GM21381 (cell line): Measurements from ENCODE around the gene METTL27.
"Not testable (repeated sequence)": the region's sequence is repeated elsewhere in the genome, so short reads cannot be mapped to it uniquely, and the experiment has no call there.

Experiments used
- ATAC-seq: cut with Tn5 transposase; IDR thresholded peaks from one replicate; pipeline ENCODE4 v1.9.1; 2021; ENCODE audit warnings: mild to moderate bottlenecking, moderate library complexity; ENCODE audit not compliant: unreplicated experiment

The METTL27 gene

GRCh38 chr7:73869011-73869798 lies 26.9 kb upstream of the METTL27 start:
- no peak for ATAC-seq

DNA sequence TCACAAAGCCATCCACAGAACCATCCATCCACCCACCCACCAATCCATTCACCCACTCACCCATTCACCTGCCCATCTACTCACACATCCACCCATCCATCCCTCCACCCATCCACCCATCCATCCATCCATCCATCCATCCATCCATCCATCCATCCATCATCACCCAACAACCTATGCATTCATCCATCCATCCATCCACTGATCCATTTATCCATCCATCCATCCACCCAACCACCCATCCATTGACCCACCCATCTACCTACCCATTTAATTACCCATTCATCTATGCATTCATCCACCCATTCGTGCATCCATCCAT lies 24.1 kb upstream of the METTL27 start:
- ATAC-seq, result no peak

DNA sequence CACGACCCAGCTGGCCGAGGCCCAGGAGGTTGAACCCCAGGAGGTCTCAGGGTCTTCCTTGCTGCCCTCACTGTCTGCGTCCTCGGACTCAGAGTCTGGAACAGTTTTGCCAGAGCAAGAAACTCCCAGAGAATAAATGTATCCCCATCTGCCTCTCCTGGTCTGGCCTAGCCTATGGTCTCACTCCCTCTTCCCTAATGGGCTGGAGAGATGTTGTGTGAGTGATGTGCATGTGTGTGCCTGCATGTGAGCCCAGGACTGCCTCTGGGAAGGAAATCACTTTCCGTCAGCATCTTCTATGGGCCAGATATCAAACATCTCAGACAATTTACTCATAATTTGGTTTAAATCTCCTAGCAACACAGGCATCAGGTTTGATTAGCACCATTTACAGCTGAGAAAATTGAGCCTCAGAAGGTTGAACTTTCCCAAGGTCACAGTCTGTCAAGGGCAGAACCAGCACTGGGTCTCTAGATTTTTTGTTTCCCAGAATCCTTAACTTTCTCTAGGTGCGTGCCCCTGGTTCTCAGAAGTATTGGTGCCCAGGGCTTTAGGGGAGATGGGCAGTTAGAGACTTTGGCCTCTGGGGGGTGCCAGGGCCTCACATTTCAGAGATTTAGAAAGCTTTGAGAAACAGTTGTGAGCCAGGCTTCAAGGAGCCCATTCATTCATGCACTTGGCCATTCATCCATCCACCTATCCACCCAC lies 23.6 kb upstream of the METTL27 start:
- no peak for ATAC-seq

GRCh38 chr7:73864981-73865711 lies 22.8 kb upstream of the METTL27 start:
- ATAC-seq, result no peak

- ATAC-seq, result no peak
Observed at GRCh38 chr7:73861305-73861704, 19.0 kb upstream of the METTL27 start.

DNA sequence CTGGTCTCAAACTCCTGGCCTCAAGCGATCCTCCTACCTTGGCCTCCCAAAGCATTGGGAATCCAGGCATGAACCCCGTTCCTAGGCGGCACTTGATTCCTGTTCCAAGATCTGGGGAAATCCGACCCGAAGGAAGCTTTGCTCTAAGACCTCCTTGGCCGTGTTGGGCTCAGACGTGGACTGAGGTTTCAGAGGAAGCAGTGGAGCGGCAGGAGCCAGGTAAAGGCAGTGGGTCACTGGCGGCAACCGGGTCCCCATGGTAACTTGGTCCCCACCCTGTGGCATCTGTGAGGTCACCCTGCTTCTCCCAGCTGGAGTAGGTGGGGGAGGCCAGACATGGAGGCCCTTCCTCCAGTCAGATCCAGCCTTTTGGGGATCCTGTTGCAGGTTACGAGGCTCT lies 18.5 kb upstream of the METTL27 start, which contains the start of gene TMEM270:
Gene TMEM270, plus strand, starts transcription at position 301 of the 400 bp plus-strand sequence. Its CDS starts 36 bp downstream, at position 337.
- no peak for ATAC-seq

GRCh38 chr7:73858807-73859206 lies 16.5 kb upstream of the METTL27 start:
- ATAC-seq, result no peak

DNA sequence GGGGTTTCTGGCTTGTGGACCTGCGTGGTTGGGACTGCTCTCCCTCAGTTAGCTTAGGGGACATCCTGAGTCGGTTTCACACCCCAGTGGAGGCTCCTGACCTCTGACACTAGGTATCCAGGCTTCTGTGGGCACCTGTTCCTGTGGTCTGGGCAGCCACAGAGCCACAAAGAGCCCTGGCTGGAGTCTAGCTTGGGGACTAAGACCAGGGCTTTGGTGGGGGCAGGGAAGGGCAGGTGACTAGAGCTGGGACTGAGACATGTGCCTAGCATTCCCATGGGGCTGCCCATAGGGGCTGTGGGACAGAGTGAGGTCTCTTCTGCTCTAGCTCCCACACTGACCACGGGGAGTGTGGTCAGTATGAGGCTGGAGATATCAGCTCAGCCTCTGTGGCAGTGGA lies 14.6 kb upstream of the METTL27 start:
- ATAC-seq, result no peak

DNA sequence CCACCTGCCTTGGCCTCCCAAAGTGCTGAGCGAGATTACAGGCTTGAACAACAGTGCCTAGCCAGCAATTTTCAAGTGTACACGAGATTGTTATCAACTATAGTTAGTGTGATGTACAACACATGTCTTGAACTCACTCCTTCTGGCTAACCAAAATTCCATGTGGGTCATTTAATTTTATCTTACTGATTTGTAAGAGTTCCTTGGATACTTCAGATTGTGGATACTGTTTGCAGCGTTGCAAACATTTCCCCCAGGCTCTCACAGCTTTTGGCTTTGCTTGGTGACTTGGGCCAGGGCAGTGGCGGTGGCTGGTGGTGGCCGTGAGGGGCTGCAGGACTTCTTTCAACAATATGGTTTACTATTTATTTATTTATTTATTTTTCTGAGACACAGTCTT lies 10.2 kb upstream of the METTL27 start:
- no peak for ATAC-seq

GRCh38 chr7:73851410-73852338 lies 9.4 kb upstream of the METTL27 start:
- peak; percentile 57 for ATAC-seq

- ATAC-seq, result no peak
Observed at GRCh38 chr7:73850781-73851207, 8.5 kb upstream of the METTL27 start.

DNA sequence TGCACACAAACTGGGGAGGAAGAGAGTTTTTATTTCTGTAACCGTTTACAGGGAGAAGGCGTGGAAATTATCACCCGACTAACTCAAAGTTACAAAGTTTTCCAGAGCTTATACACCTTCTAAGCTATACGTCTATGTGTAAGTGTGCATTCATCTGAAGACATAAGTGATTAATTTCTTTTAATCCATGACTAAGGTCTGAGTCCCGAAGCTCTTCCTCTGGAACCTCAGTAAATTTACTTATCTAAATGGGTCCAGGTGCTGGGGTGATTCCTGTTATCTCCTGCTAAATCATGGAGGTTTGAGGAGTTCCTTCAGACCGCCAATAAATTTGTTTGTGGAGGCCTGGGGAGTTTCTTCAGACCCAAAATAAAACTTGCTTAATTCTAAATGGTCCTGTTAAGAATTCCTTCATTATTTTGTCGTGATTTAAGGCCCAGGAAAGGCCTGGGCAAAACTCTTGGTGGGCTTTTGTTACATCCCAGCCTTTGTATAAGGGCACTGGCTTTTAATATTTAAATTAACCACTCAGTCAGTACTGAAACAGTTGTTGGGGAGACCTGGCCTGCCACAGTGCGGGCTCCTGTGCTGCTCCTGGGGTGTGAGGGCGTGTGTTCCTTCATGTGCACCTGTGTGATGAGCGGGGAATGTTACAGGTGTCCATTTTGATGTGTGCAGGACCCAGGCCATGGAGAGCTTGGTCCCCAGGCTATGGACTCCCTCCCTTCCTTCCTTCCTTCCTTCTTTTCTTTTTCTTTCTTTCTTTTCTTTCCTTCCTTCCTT lies 5.8 kb upstream of the METTL27 start:
- ATAC-seq, result no peak

GRCh38 chr7:73845701-73846195 lies 3.4 kb upstream of the METTL27 start:
- not testable (repeated sequence) for ATAC-seq

- no peak for ATAC-seq
Observed at GRCh38 chr7:73844848-73845460, 2.6 kb upstream of the METTL27 start.

- ATAC-seq, result no peak
Observed at GRCh38 chr7:73844131-73844547, 1.8 kb upstream of the METTL27 start.

GRCh38 chr7:73841689-73842066 lies 638 bp downstream of the METTL27 start:
- ATAC-seq, result no peak

DNA sequence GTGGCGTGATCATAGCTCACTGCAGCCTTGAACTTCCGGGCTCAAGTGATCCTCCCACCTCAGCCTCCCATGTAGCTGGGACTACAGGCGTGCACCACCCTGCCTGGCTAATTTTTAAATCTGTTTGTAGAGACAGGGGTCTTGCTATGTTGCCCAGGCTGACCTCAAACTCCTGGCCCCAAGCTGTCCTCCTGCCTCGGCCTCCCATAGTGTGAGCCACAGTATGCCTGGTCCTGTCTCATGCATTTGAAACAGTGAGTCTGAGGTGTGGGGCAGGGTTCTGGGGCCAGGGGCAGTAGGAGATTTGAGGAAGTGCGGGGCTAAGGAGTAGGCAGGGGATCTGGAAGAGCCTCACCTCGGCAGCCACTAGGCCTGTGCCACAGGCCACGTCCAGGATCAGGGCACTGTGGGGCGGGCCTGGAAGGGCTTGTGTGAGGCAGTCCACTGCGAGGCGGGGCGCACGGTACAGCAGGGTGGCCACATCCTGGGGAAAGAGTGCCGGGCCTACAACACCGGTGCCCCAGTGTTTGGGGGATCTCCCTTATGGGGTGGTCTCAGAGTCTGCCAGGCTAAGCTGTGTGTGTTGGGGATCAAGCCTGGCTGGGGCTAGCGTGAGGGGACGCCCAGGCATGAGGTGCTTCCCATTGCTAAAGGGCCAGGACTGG lies 1.5 kb downstream of the METTL27 start:
- ATAC-seq, result no peak
